DOHH2 (cell line): Measurements from ENCODE around the gene TRABD.

Source experiments
- H3F3A ChIP-seq: fragments of 200-600 bp; sonication (generic), shearing (Covaris generic); 2 replicates; pipeline ENCODE4 v1.6.0; 2016; ENCODE audit warnings: antibody characterized with exemption, mild to moderate bottlenecking; ENCODE audit not compliant: control insufficient read depth, insufficient read depth
- H3K27ac ChIP-seq: fragments of 200-600 bp; sonication (generic); 2 replicates; pipeline ENCODE4 v1.5.1; 2014; ENCODE audit warnings: low read depth, mild to moderate bottlenecking, low read length, moderate library complexity
- H3K27me3 ChIP-seq: fragments of 200-600 bp; sonication (generic); 2 replicates; pipeline ENCODE4 v1.6.1; 2014; ENCODE audit warnings: mild to moderate bottlenecking, low read length, mixed read lengths; ENCODE audit not compliant: control insufficient read depth
- H3K36me3 ChIP-seq: fragments of 200-600 bp; sonication (generic); 2 replicates; pipeline ENCODE4 v1.6.1; 2014; ENCODE audit warnings: mild to moderate bottlenecking, low read length, moderate library complexity, mixed read lengths; ENCODE audit not compliant: control insufficient read depth
- H3K4me1 ChIP-seq: fragments of 200-600 bp; sonication (generic); 2 replicates; pipeline ENCODE4 v1.6.1; 2014; ENCODE audit warnings: mild to moderate bottlenecking, low read length, mixed read lengths; ENCODE audit not compliant: control insufficient read depth
- H3K4me2 ChIP-seq: fragments of 200-600 bp; sonication (generic); 2 replicates; pipeline ENCODE4 v1.6.0; 2014; ENCODE audit warnings: mild to moderate bottlenecking, low read length, moderate library complexity
- H3K4me3 ChIP-seq: fragments of 200-600 bp; sonication (generic); 2 replicates; pipeline ENCODE4 v1.5.1; 2014; ENCODE audit warnings: mild to moderate bottlenecking, low read length, mixed read lengths
- H3K79me2 ChIP-seq: fragments of 200-600 bp; sonication (generic); 2 replicates; pipeline ENCODE4 v1.6.1; 2014; ENCODE audit warnings: mild to moderate bottlenecking, low read length, mixed read lengths; ENCODE audit not compliant: control insufficient read depth
- H3K9me2 ChIP-seq: fragments of 200-600 bp; sonication (generic); replicated peaks from 2 replicates; pipeline ENCODE4 v1.6.1; 2014; ENCODE audit warnings: mild to moderate bottlenecking, low read length, mixed read lengths; ENCODE audit not compliant: control insufficient read depth
- H3K9me3 ChIP-seq: fragments of 200-600 bp; sonication (generic); 2 replicates; pipeline ENCODE4 v1.6.1; 2014; ENCODE audit warnings: antibody characterized with exemption, low read length, mixed read lengths; ENCODE audit not compliant: control insufficient read depth, insufficient read depth
- H4K20me1 ChIP-seq: fragments of 200-600 bp; sonication (generic); 2 replicates; pipeline ENCODE4 v1.6.0; 2014; ENCODE audit warnings: low read depth, mild to moderate bottlenecking, antibody characterized with exemption, low read length, moderate library complexity; ENCODE audit not compliant: control insufficient read depth, insufficient read depth
- EZH2phosphoT487 ChIP-seq: fragments of 200-600 bp; sonication (generic); IDR thresholded peaks from 2 replicates; pipeline ENCODE4 v1.6.1; 2017; ENCODE audit warnings: borderline replicate concordance, mild to moderate bottlenecking, antibody characterized with exemption, low read length, moderate library complexity, mixed read lengths
- TF ChIP-seq, protein P1 (sequence below): fragments of 200-600 bp; sonication (generic); IDR thresholded peaks from one replicate; pipeline ENCODE4 v1.5.1; 2014; ENCODE audit warnings: antibody characterized with exemption, mild to moderate bottlenecking, low read depth, low read length; ENCODE audit not compliant: poor library complexity, severe bottlenecking

TRABD gene

DNA sequence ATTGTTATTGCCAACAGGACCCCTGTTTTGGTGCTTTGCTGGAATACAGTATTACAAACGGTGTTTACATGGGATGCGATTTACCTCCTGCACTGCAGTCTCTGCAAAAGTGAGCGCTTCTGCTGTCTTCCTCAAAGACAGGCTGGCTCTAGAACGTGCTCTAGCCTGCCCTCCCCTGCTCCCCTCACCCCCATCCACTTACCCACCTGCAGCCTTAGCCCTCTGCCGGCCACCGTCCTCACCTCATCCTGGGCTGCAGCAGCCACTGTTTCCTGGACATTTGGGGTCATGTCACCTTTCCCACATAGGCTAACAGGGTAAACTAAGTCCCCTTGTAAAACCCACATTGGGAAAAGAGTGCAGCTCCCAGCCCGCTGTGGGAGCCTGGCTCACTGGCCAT lies 24.8 kb upstream of the TRABD start:
- Histone ChIP-seq H3K27me3 (peaks cover 22% of the 10 kb centered on the region), H3K27ac (no peak overlapping the region), H3K79me2 (no peaks in the 10 kb centered on the region), H3K4me2 (no peak overlapping the region), H3F3A (no peaks in the 10 kb centered on the region), H3K9me3 (no peaks in the 10 kb centered on the region), H3K36me3 (no peaks in the 10 kb centered on the region), H3K4me3 (no peak overlapping the region), H3K4me1 (peaks cover 9% of the 10 kb centered on the region), H3K9me2 (no peaks in the 10 kb centered on the region), H4K20me1 (no peaks in the 10 kb centered on the region)
- TF ChIP-seq EZH2phosphoT487, result no peak
- TF ChIP-seq, protein P1, sequence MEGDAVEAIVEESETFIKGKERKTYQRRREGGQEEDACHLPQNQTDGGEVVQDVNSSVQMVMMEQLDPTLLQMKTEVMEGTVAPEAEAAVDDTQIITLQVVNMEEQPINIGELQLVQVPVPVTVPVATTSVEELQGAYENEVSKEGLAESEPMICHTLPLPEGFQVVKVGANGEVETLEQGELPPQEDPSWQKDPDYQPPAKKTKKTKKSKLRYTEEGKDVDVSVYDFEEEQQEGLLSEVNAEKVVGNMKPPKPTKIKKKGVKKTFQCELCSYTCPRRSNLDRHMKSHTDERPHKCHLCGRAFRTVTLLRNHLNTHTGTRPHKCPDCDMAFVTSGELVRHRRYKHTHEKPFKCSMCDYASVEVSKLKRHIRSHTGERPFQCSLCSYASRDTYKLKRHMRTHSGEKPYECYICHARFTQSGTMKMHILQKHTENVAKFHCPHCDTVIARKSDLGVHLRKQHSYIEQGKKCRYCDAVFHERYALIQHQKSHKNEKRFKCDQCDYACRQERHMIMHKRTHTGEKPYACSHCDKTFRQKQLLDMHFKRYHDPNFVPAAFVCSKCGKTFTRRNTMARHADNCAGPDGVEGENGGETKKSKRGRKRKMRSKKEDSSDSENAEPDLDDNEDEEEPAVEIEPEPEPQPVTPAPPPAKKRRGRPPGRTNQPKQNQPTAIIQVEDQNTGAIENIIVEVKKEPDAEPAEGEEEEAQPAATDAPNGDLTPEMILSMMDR, result no peak

DNA sequence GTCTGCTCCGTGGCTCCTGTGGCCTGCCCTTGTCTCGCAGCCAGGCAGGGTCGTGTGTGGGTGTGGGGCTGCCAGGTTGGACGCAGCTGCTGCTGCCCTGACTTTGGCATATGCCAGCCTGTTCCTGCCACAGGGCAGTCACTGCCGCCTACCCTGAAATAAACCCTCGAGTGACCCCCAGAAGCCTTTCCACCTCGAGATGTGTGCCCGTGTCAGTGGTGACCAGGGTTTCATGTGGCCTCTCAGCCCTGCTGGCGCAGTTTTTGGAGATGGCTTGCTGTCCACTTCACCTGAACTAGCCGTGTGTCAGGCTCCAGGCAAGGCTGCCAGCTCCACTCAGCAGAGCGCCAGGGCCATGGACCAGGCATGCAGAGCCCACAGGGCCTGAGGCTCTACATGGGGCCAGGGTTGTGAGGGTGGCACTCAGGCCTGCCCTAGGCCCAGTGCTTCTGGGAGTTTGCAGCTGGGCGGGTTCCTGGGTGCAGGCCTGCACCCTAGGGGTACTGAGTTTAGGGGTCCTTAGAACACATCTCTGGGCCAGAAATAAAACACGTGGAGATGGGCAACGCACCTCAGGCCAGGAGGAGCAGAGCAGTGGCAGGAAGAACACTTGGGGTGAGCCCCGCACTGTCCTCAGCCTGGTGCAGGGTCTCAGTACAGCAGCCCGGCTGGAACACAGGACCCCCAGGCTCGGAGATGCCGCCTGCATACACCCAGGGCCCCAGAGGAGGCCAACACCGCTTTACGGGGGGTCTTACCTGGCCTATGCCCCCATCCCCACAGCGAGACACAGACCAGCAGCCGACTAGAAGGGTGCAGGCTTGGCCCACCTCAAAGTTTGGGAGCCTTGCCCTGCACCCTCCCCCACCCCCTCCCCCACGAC lies 24.0 kb upstream of the TRABD start:
- H3K27me3 ChIP-seq, result peaks cover 22% of the 10 kb centered on the region
- H3K4me2 ChIP-seq, result no peak overlapping the region
- no peaks in the 10 kb centered on the region; the same call in 1 of the 2 replicates for H3K9me3 ChIP-seq
- H3F3A ChIP-seq, result no peaks in the 10 kb centered on the region
- peaks cover 9% of the 10 kb centered on the region for H3K4me1 ChIP-seq
- no peak overlapping the region for H3K4me3 ChIP-seq
- H3K36me3 ChIP-seq, result no peaks in the 10 kb centered on the region
- H4K20me1 ChIP-seq, result no peaks in the 10 kb centered on the region
- no peak for TF ChIP-seq EZH2phosphoT487
- TF ChIP-seq, protein P1, result no peak
- H3K79me2 ChIP-seq, result no peaks in the 10 kb centered on the region
- H3K27ac ChIP-seq, result no peak overlapping the region
- no peaks in the 10 kb centered on the region for H3K9me2 ChIP-seq

GRCh38 chr22:50162391-50162956 lies 23.2 kb upstream of the TRABD start:
- Histone ChIP-seq H3K4me1 (peaks cover 9% of the 10 kb centered on the region), H3K9me3 (no peaks in the 10 kb centered on the region; the same call in 1 of the 2 replicates), H3K36me3 (no peaks in the 10 kb centered on the region), H3K27ac (no peak overlapping the region), H4K20me1 (no peaks in the 10 kb centered on the region), H3K79me2 (no peaks in the 10 kb centered on the region), H3K27me3 (peaks cover 22% of the 10 kb centered on the region), H3F3A (no peaks in the 10 kb centered on the region), H3K4me2 (no peak overlapping the region), H3K4me3 (no peak overlapping the region), H3K9me2 (no peaks in the 10 kb centered on the region)
- no peak for TF ChIP-seq EZH2phosphoT487
- TF ChIP-seq, protein P1, result no peak
